ENCODE data around the gene NIBAN1. TPM values are rescaled to one million over a fixed set of nuclear protein-coding genes. Genes with fewer than 3 reads are reported as not detected.

Gene NIBAN1
- total and polyA plus RNA-seq, 7 donors = 9.0 to 112 (median 50.6) TPM

DNA sequence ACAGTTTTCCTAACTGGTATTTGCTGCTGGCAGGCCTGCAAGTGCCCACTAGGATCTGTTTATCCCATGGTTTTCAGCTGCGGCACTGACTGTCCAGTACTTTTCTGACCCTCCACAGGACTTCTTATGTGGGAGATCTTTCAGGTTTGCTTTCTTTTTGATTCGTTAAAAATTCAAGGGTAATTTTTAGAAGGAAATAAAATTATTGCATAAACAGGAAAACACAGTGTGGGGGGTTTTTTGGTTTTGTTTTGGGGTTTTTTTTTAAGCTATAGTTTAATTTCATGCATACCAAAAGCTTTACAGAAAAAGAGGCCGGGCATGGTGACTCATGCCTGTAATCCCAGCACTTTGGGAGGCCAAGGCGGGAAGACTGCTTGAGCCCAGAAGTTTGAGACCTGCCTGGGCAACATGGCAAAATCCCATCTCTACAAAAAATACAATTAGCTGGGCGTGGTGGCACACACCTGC, 3.6 kb downstream of the NIBAN1 start:
- intact Hi-C loops (cut with DNase I) = loop anchor here in 1 of 2 donors (5.0 kb wide), 1 partner anchor 78 kb away; no protein-coding TSS in a partner anchor

DNA sequence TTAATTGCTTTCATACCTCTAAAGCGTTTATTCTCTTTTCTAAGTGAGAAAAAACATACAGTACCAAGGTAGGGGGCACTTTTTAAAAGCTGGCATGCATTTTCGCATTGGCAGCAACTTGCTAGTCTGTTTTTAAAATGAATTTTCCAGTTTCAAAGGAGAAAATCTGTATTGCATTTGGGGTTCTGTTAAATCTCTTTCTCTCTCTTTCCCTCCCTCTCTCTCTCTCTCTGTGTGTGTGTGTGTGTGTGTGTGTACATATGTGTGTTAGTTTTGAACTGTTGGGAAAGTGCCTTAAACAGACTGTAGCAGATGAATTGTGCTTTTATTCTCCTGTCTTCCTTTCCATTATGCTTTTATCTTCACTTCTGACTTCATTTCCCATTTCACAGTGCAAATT, 7.3 kb downstream of the NIBAN1 start:
- TF ChIP-seq, protein P1, sequence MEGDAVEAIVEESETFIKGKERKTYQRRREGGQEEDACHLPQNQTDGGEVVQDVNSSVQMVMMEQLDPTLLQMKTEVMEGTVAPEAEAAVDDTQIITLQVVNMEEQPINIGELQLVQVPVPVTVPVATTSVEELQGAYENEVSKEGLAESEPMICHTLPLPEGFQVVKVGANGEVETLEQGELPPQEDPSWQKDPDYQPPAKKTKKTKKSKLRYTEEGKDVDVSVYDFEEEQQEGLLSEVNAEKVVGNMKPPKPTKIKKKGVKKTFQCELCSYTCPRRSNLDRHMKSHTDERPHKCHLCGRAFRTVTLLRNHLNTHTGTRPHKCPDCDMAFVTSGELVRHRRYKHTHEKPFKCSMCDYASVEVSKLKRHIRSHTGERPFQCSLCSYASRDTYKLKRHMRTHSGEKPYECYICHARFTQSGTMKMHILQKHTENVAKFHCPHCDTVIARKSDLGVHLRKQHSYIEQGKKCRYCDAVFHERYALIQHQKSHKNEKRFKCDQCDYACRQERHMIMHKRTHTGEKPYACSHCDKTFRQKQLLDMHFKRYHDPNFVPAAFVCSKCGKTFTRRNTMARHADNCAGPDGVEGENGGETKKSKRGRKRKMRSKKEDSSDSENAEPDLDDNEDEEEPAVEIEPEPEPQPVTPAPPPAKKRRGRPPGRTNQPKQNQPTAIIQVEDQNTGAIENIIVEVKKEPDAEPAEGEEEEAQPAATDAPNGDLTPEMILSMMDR (IDR thresholded peaks at IDR 0.05) = no peak
- Histone ChIP-seq H3K27ac (peak overlapping the region; percentile 46), H3K36me3 (ENCODE audit: insufficient read depth in 1 of 2, low read depth in 1 of 2) (peaks cover 0 to 19% of the 10 kb centered on the region in 2 donors), H3K27me3 (ENCODE audit: insufficient read depth in 3 of 3, low read length in 2 of 3) (no peaks in the 10 kb centered on the region), H3K4me3 (no peak overlapping the region), H3K9me3 (no peaks in the 10 kb centered on the region), H3K4me1 (peaks cover 21% of the 10 kb centered on the region)
- ATAC-seq = no peak
- intact Hi-C loops (cut with DNase I) = no loop called here
- no peak for DNase-seq
- WGBS, 3 donors = 82 to 93% (median 87%) methylated on average over 2 of the region's 2 CpGs

More for the DNA sequence above, 3.6 kb downstream of the NIBAN1 start:
- Histone ChIP-seq H3K27ac (peak overlapping the region; percentile 89), H3K9me3 (no peaks in the 10 kb centered on the region), H3K27me3 (ENCODE audit: insufficient read depth in 3 of 3, low read length in 2 of 3) (no peaks in the 10 kb centered on the region), H3K4me3 (peak overlapping the region; percentile 80), H3K4me1 (peaks cover 30% of the 10 kb centered on the region), H3K36me3 (ENCODE audit: insufficient read depth in 1 of 2, low read depth in 1 of 2) (peaks cover 0 to 1% of the 10 kb centered on the region in 2 donors)
- no peak for ATAC-seq
- TF ChIP-seq, protein P1 (IDR thresholded peaks at IDR 0.05) = no peak
- WGBS, 3 donors = 49 to 72% (median 59%) methylated on average over 5 of the region's 5 CpGs
- DNase-seq = no peak

DNA sequence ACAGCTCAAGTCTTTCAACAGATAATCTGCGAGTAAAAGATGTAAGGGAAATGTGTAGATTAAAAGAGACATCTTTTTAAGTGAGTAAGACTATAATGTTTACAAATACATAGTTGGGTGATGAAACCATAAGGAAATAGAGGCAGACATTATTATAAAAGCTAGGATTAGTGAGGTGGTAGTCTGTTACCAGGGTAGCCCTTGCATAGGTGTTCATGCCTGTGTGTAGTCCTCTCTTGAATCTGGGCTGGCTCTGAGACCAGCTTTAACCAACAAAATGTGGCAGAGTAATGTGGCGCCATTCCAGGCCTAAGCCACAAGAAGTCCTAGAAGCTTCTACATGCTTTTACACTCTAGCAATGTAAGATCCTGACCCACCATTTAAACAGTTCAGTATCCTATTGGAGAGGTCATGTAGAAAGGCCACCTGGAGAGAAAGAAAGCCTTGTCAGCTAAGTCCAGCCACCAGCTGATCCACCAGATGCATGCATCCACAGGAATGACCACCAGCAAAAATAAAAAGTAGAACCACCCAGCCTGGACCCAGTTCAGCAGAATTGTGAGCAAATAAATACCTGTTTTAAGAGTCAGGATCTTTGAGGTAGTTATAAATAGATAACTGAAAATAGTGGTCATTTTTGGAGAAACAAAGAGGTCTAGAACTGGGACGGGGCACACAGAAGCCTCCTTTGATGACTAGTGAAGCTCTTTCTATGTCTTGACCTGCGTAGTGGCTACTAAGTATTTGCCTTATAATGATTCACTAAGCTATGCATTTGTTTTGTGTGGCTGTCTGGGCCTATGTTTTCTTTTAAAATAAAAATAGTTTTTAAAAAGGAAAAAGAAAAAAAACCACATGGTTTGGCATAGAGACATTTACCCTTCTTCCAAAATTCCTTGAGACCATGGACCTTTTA, 8.1 kb downstream of the NIBAN1 start:
- DNase-seq (no peak), ATAC-seq (no peak)
- Histone ChIP-seq H3K27ac (peak overlapping the region; percentile 46), H3K36me3 (ENCODE audit: insufficient read depth in 1 of 2, low read depth in 1 of 2) (peaks cover 0 to 19% of the 10 kb centered on the region in 2 donors), H3K9me3 (no peaks in the 10 kb centered on the region), H3K4me1 (peaks cover 20% of the 10 kb centered on the region), H3K27me3 (ENCODE audit: insufficient read depth in 3 of 3, low read length in 2 of 3) (no peaks in the 10 kb centered on the region), H3K4me3 (no peak overlapping the region)
- intact Hi-C loops (cut with DNase I) = no loop called here
- WGBS, 3 donors = 71 to 80% (median 73%) methylated on average over 4 of the region's 4 CpGs
- TF ChIP-seq, protein P1 (IDR thresholded peaks at IDR 0.05) = no peak

DNA sequence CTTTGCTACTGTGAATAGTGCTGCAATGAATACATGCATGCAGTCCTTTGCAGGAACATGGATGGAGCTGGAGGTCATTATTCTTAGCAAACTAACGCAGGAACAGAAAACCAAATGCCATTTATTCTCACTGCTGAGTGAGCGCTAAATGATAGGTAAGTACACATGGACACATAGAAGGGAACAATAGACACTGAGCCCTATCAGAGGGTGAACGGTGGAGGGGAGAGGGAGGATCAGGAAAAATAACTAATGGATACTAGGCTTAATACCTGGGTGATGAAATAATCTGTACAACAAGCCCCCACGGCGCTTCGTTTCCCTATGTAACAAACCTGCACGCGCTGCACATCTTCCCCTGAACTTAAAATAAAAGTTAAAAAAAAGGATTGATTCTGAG, 8.9 kb downstream of the NIBAN1 start:
- Histone ChIP-seq H3K4me1 (peaks cover 14% of the 10 kb centered on the region), H3K4me3 (no peak overlapping the region), H3K27ac (peak overlapping the region; percentile 46), H3K9me3 (no peaks in the 10 kb centered on the region), H3K36me3 (ENCODE audit: insufficient read depth in 1 of 2, low read depth in 1 of 2) (peaks cover 0 to 19% of the 10 kb centered on the region in 2 donors), H3K27me3 (ENCODE audit: insufficient read depth in 3 of 3, low read length in 2 of 3) (no peaks in the 10 kb centered on the region)
- DNase-seq = no peak
- TF ChIP-seq, protein P1 (IDR thresholded peaks at IDR 0.05) = no peak
- ATAC-seq = no peak
- intact Hi-C loops (cut with DNase I) = no loop called here
- 94 to 96% (median 95%) methylated on average over 8 of the region's 8 CpGs for WGBS, 3 donors

Data from psoas muscle (tissue), 8 donors.